GM12865 (cell line): ENCODE results near the gene PCNX1.
"Not testable (repeated sequence)": the region's sequence is repeated elsewhere in the genome, so short reads cannot be mapped to it uniquely, and the experiment has no call there.

ENCODE experiments used
- DNase-seq: peaks from one replicate; pipeline ENCODE4 v3.0.0; 2010; ENCODE audit warnings: low read depth
- H3K4me3 ChIP-seq: 2 replicates; pipeline ENCODE4 v1.5.1; 2011; ENCODE audit warnings: mild to moderate bottlenecking, low read depth, low read length, control low read depth
- TF ChIP-seq, protein P1 (sequence below): IDR thresholded peaks from 2 replicates; pipeline ENCODE4 v1.5.1; 2011; ENCODE audit warnings: low read length, control low read depth, low read depth, inconsistent platforms; ENCODE audit not compliant: insufficient read depth; ENCODE audit errors: missing control alignments

PCNX1 gene

DNA sequence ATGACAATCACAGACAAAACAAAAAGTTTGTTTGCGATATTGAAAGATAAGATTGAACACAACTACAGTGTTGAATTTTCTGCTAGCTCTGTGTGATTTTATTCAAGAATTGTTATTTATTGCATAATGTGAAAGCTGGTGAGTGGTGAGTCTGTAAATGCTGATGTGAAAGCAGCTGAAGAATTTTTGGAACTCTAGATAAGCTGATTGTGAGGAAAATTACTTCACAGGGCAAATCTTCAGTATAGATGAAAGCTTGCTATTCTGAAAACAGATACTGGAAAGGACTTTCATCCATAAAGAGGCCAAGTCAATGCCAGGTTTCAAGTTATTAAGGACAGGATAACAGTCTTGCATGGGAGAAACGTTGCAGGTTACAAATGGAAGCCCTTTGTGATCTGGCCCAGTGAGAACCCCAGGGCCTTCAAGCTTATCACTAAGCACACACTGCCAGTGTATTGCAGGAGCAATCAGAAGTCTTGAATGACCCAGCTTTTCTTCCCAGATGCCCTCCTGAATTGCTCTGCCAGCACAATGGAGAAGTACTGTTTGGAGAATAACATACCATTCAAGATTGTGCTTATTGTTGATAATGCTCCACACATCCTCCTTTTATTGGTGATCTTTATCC is 153.7 kb downstream of the PCNX1 start:
- H3K4me3 ChIP-seq = no peak overlapping the region
- DNase-seq = no peak
- TF ChIP-seq, protein P1, sequence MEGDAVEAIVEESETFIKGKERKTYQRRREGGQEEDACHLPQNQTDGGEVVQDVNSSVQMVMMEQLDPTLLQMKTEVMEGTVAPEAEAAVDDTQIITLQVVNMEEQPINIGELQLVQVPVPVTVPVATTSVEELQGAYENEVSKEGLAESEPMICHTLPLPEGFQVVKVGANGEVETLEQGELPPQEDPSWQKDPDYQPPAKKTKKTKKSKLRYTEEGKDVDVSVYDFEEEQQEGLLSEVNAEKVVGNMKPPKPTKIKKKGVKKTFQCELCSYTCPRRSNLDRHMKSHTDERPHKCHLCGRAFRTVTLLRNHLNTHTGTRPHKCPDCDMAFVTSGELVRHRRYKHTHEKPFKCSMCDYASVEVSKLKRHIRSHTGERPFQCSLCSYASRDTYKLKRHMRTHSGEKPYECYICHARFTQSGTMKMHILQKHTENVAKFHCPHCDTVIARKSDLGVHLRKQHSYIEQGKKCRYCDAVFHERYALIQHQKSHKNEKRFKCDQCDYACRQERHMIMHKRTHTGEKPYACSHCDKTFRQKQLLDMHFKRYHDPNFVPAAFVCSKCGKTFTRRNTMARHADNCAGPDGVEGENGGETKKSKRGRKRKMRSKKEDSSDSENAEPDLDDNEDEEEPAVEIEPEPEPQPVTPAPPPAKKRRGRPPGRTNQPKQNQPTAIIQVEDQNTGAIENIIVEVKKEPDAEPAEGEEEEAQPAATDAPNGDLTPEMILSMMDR = no peak

DNA sequence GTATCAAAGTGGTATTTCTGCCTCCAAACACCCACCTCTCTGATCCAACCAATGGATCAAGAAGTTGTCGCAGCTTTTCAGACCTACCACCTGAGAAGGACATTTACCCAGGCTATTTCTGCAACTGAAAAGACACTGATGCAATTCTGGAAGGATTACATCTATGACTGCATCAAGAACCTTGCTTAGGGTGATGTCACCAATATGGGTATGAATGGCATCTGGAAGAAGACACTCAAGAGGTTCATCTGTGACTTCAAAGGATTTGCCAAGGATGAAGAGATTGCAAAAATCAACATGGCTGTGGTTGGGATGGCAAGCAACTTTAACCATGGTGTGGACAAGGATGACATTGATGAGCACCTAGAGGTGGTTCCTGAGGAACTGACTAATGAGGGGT is 154.2 kb downstream of the PCNX1 start:
- DNase-seq = no peak
- TF ChIP-seq, protein P1 = no peak
- H3K4me3 ChIP-seq = no peak overlapping the region

DNA sequence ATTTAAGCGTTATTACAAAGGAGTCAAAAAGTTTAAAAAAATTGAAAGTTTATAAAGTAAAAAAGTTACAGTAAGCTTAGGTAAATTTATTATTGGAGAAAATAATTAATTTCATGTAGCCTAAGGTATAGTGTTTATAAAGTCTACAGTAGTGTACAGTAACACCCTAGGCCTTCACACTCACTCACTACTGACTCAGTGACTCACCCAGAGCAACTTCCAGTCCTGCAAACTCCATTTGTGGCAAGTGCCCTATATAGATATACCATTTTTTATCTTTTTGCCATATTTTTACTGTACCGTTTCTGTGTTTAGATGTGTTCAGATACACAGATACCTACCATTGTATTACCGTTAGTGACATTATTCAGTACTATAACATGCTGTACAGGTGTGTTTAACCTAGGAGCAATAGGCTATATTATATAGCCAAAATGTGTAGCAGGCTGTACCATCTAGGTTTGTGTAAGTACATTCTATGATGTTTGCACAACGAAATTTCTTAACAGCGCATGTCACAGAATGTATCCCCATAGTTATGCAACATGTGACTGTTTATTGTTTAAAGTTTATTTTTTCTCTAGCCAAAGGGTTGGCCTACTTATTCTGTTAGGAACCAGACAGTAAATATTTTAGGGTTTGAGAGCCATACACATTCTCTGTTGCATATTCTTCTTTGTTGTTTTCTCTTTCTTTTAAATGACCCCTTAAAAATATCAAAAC is 155.5 kb downstream of the PCNX1 start:
- DNase-seq = no peak
- TF ChIP-seq, protein P1 = no peak
- no peak overlapping the region for H3K4me3 ChIP-seq

DNA sequence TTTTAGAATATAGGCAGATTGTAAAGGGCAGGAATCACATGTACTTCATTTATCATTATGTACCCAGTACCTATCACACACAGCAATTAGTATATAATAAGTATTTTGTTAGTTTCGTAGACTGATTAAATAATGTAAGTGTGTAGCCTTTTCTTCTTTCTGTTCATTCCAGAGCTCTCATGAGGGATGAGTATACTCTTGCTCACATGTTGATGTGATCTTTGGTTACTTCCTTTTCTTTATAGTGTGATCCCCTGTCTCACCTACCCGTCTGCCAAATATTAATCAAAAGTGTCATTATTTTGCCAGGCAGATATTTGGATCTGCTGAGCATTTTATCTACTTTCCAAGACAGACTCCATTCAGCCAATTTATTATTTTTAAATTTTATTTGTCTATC is 156.1 kb downstream of the PCNX1 start:
- TF ChIP-seq, protein P1 = no peak
- DNase-seq = no peak
- H3K4me3 ChIP-seq = no peak overlapping the region

DNA sequence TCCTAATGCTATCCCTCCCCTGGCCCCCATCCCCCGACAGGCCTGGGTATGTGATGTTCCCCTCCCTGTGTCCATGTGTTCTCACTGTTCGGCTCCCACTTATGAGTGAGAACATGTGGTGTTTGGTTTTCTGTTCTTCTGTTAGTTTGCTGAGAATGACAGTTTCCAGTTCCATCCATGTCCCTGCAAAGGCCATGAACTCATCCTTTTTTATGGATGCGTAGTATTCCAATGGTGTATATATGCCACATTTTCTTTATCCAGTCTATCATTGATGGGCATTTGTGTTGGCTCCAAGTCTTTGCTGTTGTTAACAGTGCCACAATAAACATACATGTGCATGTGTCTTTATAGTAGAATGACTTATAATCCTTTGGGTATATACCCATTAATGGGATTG is 157.5 kb downstream of the PCNX1 start:
- H3K4me3 ChIP-seq, DNase-seq: not testable (repeated sequence)

DNA sequence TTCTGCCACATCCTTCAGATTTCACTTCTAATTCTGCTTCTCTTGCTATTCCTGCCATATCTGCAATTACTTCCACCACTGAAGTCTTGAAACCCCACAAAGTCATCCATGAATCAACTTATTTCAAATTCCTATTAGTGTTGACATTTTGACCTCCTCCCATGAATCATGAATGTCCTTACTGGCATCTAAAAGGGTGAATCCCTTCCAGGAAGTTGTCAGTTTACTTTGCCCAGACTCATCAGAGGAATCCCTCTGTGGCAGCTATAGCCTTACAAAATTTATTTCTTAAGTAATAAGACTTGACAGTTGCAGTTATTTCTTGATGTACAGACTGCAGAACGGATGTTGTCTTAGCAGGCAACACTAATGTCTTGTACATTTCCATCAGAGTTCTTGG is 162.9 kb downstream of the PCNX1 start:
- DNase-seq = no peak
- no peak overlapping the region for H3K4me3 ChIP-seq
- TF ChIP-seq, protein P1 = no peak

DNA sequence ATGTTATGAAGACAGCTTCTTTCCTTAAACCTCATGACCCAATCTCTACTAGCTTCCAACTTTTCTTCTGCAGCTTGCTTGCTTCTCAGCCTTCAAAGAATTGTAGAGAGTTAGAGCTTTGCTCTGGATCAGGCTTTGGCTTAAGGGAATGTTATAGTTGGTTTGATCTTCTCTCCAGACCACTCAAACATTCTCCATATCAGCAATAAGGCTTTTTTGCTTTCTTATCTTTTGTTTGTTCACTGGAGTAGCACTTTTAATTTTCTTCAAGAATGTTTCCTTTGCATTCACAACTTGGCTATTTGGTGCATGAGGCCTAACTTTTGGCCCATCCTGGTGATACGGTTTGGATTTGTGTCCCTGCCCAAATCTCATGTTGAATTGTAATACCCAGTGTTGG is 163.8 kb downstream of the PCNX1 start:
- no peak for DNase-seq
- TF ChIP-seq, protein P1 = no peak
- H3K4me3 ChIP-seq = no peak overlapping the region
